Fibroblast of lung (primary cell): ENCODE results near the gene USP7.

Source experiments
- CTCF ChIP-seq, 2 donors: IDR thresholded peaks in 1 of 2; conservative IDR thresholded peaks in 1 of 2; 1 replicate in 1 of 2; 2 replicates in 1 of 2; pipeline ENCODE4 v1.5.1; 2011 to 2012; ENCODE audit warnings: low read length in 2 of 2, control low read depth in 1 of 2, inconsistent platforms in 1 of 2, low read depth in 1 of 2, mild to moderate bottlenecking in 1 of 2
- EZH2 ChIP-seq: IDR thresholded peaks from 2 replicates; pipeline ENCODE4 v1.5.1; 2012; ENCODE audit warnings: low read length, control low read depth, mild to moderate bottlenecking; ENCODE audit errors: missing control alignments

- TF ChIP-seq CTCF (conservative IDR thresholded peaks at IDR 0.05 in 1 of 2, IDR thresholded peaks at IDR 0.05 in 1 of 2; ENCODE audit: low read depth in 1 of 2, low read length in 2 of 2) (no peak), EZH2 (no peak)
These were observed 17.9 kb downstream of the USP7 start for GRCh38 chr16:8945626-8946296.
